Fibroblast of lung (primary cell): Measurements from ENCODE around the gene CAMKMT. TPM values are rescaled to one million over a fixed set of nuclear protein-coding genes. Genes with fewer than 3 reads are reported as not detected.

ENCODE experiments used
- DNase-seq, 2 donors: peaks; one replicate each; pipeline versions ENCODE4 v3.0.0 to v3.0.0-alpha.2; 2010; ENCODE audit warnings: low read depth in 2 of 2
- H2AFZ ChIP-seq: 2 replicates; pipeline ENCODE4 v1.5.1; 2012; ENCODE audit warnings: low read length, control low read depth, inconsistent platforms
- H3K27ac ChIP-seq: 2 replicates; pipeline ENCODE4 v1.5.1; 2011; ENCODE audit warnings: low read length, control low read depth; ENCODE audit not compliant: insufficient read depth
- H3K27me3 ChIP-seq: 2 replicates; pipeline ENCODE4 v1.5.1; 2011; ENCODE audit warnings: mild to moderate bottlenecking, low read length; ENCODE audit not compliant: control insufficient read depth, insufficient read depth
- H3K36me3 ChIP-seq: 2 replicates; pipeline ENCODE4 v1.5.1; 2011; ENCODE audit warnings: low read length; ENCODE audit not compliant: control insufficient read depth, insufficient read depth
- H3K4me1 ChIP-seq: 2 replicates; pipeline ENCODE4 v1.5.1; 2011; ENCODE audit warnings: low read length; ENCODE audit not compliant: control insufficient read depth, insufficient read depth; ENCODE audit errors: extremely low read depth
- H3K4me2 ChIP-seq: 2 replicates; pipeline ENCODE4 v1.5.1; 2011; ENCODE audit warnings: low read length, control low read depth; ENCODE audit not compliant: insufficient read depth; ENCODE audit errors: extremely low read depth
- H3K4me3 ChIP-seq, 4 experiments: fragments of 200-600 bp in 1 of 4; sonication (generic) in 1 of 4; replicated peaks in 1 of 4; 2 replicates each; pipeline ENCODE4 v1.5.1; 2011 to 2016; ENCODE audit warnings: low read length in 4 of 4, low read depth in 3 of 4, mild to moderate bottlenecking in 3 of 4, control low read depth in 2 of 4, inconsistent platforms in 1 of 4, mixed read lengths in 1 of 4; ENCODE audit not compliant: insufficient read depth in 1 of 4; ENCODE audit errors: control extremely low read depth in 1 of 4
- H3K79me2 ChIP-seq: 2 replicates; pipeline ENCODE4 v1.5.1; 2012; ENCODE audit warnings: mild to moderate bottlenecking, low read length, inconsistent platforms; ENCODE audit not compliant: control insufficient read depth, insufficient read depth
- H3K9ac ChIP-seq: 2 replicates; pipeline ENCODE4 v1.5.1; 2011; ENCODE audit warnings: mild to moderate bottlenecking, low read length, control low read depth; ENCODE audit not compliant: insufficient read depth
- H3K9me3 ChIP-seq: 2 replicates; pipeline ENCODE4 v1.5.1; 2012; ENCODE audit warnings: low read depth, low read length; ENCODE audit not compliant: control insufficient read depth, insufficient read depth
- H4K20me1 ChIP-seq: 2 replicates; pipeline ENCODE4 v1.5.1; 2011; ENCODE audit warnings: low read length; ENCODE audit not compliant: control insufficient read depth, insufficient read depth; ENCODE audit errors: extremely low read depth
- CTCF ChIP-seq, 2 donors: IDR thresholded peaks in 1 of 2; conservative IDR thresholded peaks in 1 of 2; 1 replicate in 1 of 2; 2 replicates in 1 of 2; pipeline ENCODE4 v1.5.1; 2011 to 2012; ENCODE audit warnings: low read length in 2 of 2, control low read depth in 1 of 2, inconsistent platforms in 1 of 2, low read depth in 1 of 2, mild to moderate bottlenecking in 1 of 2
- EZH2 ChIP-seq: IDR thresholded peaks from 2 replicates; pipeline ENCODE4 v1.5.1; 2012; ENCODE audit warnings: low read length, control low read depth, mild to moderate bottlenecking; ENCODE audit errors: missing control alignments
- polyA plus RNA-seq, 2 donors: library from polyadenylated mRNA; depleted of rRNA in 1 of 2; stranded (reverse) in 1 of 2; unstranded in 1 of 2; fragments of >200 nt; gene quantifications; 2 replicates each; pipeline ENCODE4 v1.2.1, GENCODE V29; 2011 to 2012; ENCODE audit warnings: missing spikeins in 1 of 2
- total RNA-seq: library from RNA; depleted of rRNA; stranded (reverse); fragments of >200 nt; gene quantifications from 2 replicates; pipeline ENCODE4 v1.2.1, GENCODE V29; 2014

CAMKMT gene
- total and polyA plus RNA-seq, 2 donors (not counting 1 experiment from before 2014, with no cell fraction given) = 7.9 to 11.6 TPM

- TF ChIP-seq EZH2 (no peak), CTCF (conservative IDR thresholded peaks at IDR 0.05 in 1 of 2, IDR thresholded peaks at IDR 0.05 in 1 of 2; ENCODE audit: low read depth in 1 of 2, low read length in 2 of 2) (no peak)
- H3K79me2 ChIP-seq = no peaks in the 10 kb centered on the region
- DNase-seq = peak; percentile 20 to 22
Measured at GRCh38 chr2:44515416-44515815, 153.7 kb downstream of the CAMKMT start.

GRCh38 chr2:44519026-44519425 is 157.3 kb downstream of the CAMKMT start:
- H3K36me3 ChIP-seq = no peaks in the 10 kb centered on the region
- H3K9me3 ChIP-seq = no peaks in the 10 kb centered on the region
- no peak overlapping the region for H3K9ac ChIP-seq
- no peaks in the 10 kb centered on the region for H3K79me2 ChIP-seq
- no peaks in the 10 kb centered on the region for H3K4me1 ChIP-seq
- H3K4me2 ChIP-seq = no peak overlapping the region
- no peak overlapping the region for H2AFZ ChIP-seq
- TF ChIP-seq EZH2 (no peak), CTCF (conservative IDR thresholded peaks at IDR 0.05 in 1 of 2, IDR thresholded peaks at IDR 0.05 in 1 of 2; ENCODE audit: low read depth in 1 of 2, low read length in 2 of 2) (no peak)
- no peak overlapping the region for H3K27ac ChIP-seq
- no peak for DNase-seq
- H4K20me1 ChIP-seq = no peaks in the 10 kb centered on the region
- no peaks in the 10 kb centered on the region for H3K27me3 ChIP-seq
- no peak overlapping the region for H3K4me3 ChIP-seq

More at GRCh38 chr2:44515416-44515815, 153.7 kb downstream of the CAMKMT start:
- no peak overlapping the region for H3K9ac ChIP-seq
- H3K36me3 ChIP-seq = no peaks in the 10 kb centered on the region
- no peak overlapping the region for H2AFZ ChIP-seq
- H3K4me1 ChIP-seq = no peaks in the 10 kb centered on the region
- H3K4me2 ChIP-seq = no peak overlapping the region
- H3K27me3 ChIP-seq = no peaks in the 10 kb centered on the region
- H3K4me3 ChIP-seq = no peak overlapping the region
- no peak overlapping the region for H3K27ac ChIP-seq
- no peaks in the 10 kb centered on the region for H4K20me1 ChIP-seq
- H3K9me3 ChIP-seq = no peaks in the 10 kb centered on the region

- Histone ChIP-seq H3K27me3 (no peaks in the 10 kb centered on the region), H3K9me3 (no peaks in the 10 kb centered on the region), H3K27ac (no peak overlapping the region), H4K20me1 (no peaks in the 10 kb centered on the region), H2AFZ (no peak overlapping the region), H3K79me2 (no peaks in the 10 kb centered on the region), H3K4me1 (no peaks in the 10 kb centered on the region), H3K4me3 (no peak overlapping the region), H3K4me2 (no peak overlapping the region), H3K36me3 (no peaks in the 10 kb centered on the region), H3K9ac (no peak overlapping the region)
- TF ChIP-seq EZH2 = no peak
- no peak for TF ChIP-seq CTCF (conservative IDR thresholded peaks at IDR 0.05 in 1 of 2, IDR thresholded peaks at IDR 0.05 in 1 of 2; ENCODE audit: low read depth in 1 of 2, low read length in 2 of 2)
- no peak for DNase-seq
Measured at GRCh38 chr2:44522846-44523245, 161.1 kb downstream of the CAMKMT start.
